ENCODE results near the gene NRG2. TPM values are rescaled to one million over a fixed set of nuclear protein-coding genes. Genes with fewer than 3 reads are reported as not detected.

NRG2 gene
- total RNA-seq, 1 experiment from 2014 or later: 0.91 TPM

GRCh38 chr5:139995929-139996328 is 47.2 kb downstream of the NRG2 start:
- no peak for ATAC-seq
- ChIA-PET CTCF (no interaction called here), POLR2A (no interaction called here), RAD21 (ENCODE audit: low non-redundant PET in 1 of 2, low total read pairs in 2 of 2, uncharacterized antibody in 2 of 2, unreplicated experiment in 2 of 2) (no interaction called here)
- BruUV-seq (replicated peaks): no TSS peak
- no peak for TF ChIP-seq EZH2 (IDR thresholded peaks at IDR 0.05)
- TF ChIP-seq ZNF274 (IDR thresholded peaks at IDR 0.05; ENCODE audit: low read depth, low read length): no peak
- TF ChIP-seq SP1 (IDR thresholded peaks at IDR 0.05; ENCODE audit: low read depth): no peak
- no peak for TF ChIP-seq REST (IDR thresholded peaks at IDR 0.05; ENCODE audit: low read depth)
- TF ChIP-seq YY1 (IDR thresholded peaks at IDR 0.05; ENCODE audit: extremely low read depth, insufficient replicate concordance, low read depth, low read length): no peak
- no peak for TF ChIP-seq EGR1 (IDR thresholded peaks at IDR 0.05; ENCODE audit: low read depth)
- TF ChIP-seq JUND (IDR thresholded peaks at IDR 0.05): no peak
- no peak for TF ChIP-seq MAX (IDR thresholded peaks at IDR 0.05)
- TF ChIP-seq ATF3 (IDR thresholded peaks at IDR 0.05): no peak
- TF ChIP-seq CBX3 (IDR thresholded peaks at IDR 0.05; ENCODE audit: low read depth): no peak
- TF ChIP-seq ZBTB33 (IDR thresholded peaks at IDR 0.05; ENCODE audit: extremely low read depth, insufficient replicate concordance, low read length): no peak
- TF ChIP-seq POLR2A (IDR thresholded peaks at IDR 0.05; ENCODE audit: borderline replicate concordance, extremely low read depth, insufficient read depth, insufficient read length): no peak
- no peak for TF ChIP-seq FOSL1 (IDR thresholded peaks at IDR 0.05; ENCODE audit: low read depth)
- no peak for TF ChIP-seq ELF1 (IDR thresholded peaks at IDR 0.05; ENCODE audit: borderline replicate concordance, low read depth)
- no peak for TF ChIP-seq CTCF (IDR thresholded peaks at IDR 0.05 in 2 of 3, conservative IDR thresholded peaks at IDR 0.05 in 1 of 3; ENCODE audit: borderline replicate concordance in 1 of 3, insufficient read depth in 1 of 3, low read depth in 2 of 3, low read length in 2 of 3)
- no peak for TF ChIP-seq SIN3A (IDR thresholded peaks at IDR 0.05; ENCODE audit: low read depth)
- no peak for TF ChIP-seq EZH2phosphoT487 (IDR thresholded peaks at IDR 0.05; ENCODE audit: borderline replicate concordance)
- Histone ChIP-seq H3K36me3 (ENCODE audit: control insufficient read depth in 1 of 2, insufficient read depth in 2 of 2, low read length in 2 of 2) (no peaks in the 10 kb centered on the region), H3K79me2 (ENCODE audit: insufficient read depth, low read length) (no peaks in the 10 kb centered on the region), H3K4me1 (ENCODE audit: control insufficient read depth in 1 of 2, insufficient read depth in 2 of 2, low read length in 2 of 2) (no peaks in the 10 kb centered on the region), H4K20me1 (ENCODE audit: insufficient read depth) (no peaks in the 10 kb centered on the region), H3K27ac (ENCODE audit: low read depth, low read length) (no peak overlapping the region), H2AFZ (ENCODE audit: low read depth, low read length, poor library complexity, severe bottlenecking) (no peak overlapping the region), H3K9me2 (ENCODE audit: insufficient read depth) (no peaks in the 10 kb centered on the region), H3K4me2 (ENCODE audit: low read length) (no peak overlapping the region), H3K4me3 (replicated peaks in 1 of 2; ENCODE audit: low read depth in 1 of 2, low read length in 2 of 2) (no peak overlapping the region), H3K9me3 (ENCODE audit: control insufficient read depth in 1 of 2, insufficient read depth in 1 of 2, low read depth in 1 of 2, low read length in 2 of 2) (no peaks in the 10 kb centered on the region), H3K27me3 (ENCODE audit: insufficient read depth, low read length) (no peaks in the 10 kb centered on the region; the same call in 1 of the 2 replicates), H3K9ac (ENCODE audit: low read length) (no peak overlapping the region)
- DNase-seq (ENCODE audit: low read depth, low spot score): no peak
- intact Hi-C loops (cut with micrococcal nuclease): no loop called here
